NCI-H2081 treated with DMSO at 0.1 percent for 48 hours (cell line): ENCODE data around the gene SLC35G6.
"Not testable (repeated sequence)": the region's sequence is repeated elsewhere in the genome, so short reads cannot be mapped to it uniquely, and the experiment has no call there.

Experiments
- DNase-seq: peaks from one replicate; lab custom pipeline; 2025; lab: John Stamatoyannopoulos, UW

SLC35G6 gene

DNA sequence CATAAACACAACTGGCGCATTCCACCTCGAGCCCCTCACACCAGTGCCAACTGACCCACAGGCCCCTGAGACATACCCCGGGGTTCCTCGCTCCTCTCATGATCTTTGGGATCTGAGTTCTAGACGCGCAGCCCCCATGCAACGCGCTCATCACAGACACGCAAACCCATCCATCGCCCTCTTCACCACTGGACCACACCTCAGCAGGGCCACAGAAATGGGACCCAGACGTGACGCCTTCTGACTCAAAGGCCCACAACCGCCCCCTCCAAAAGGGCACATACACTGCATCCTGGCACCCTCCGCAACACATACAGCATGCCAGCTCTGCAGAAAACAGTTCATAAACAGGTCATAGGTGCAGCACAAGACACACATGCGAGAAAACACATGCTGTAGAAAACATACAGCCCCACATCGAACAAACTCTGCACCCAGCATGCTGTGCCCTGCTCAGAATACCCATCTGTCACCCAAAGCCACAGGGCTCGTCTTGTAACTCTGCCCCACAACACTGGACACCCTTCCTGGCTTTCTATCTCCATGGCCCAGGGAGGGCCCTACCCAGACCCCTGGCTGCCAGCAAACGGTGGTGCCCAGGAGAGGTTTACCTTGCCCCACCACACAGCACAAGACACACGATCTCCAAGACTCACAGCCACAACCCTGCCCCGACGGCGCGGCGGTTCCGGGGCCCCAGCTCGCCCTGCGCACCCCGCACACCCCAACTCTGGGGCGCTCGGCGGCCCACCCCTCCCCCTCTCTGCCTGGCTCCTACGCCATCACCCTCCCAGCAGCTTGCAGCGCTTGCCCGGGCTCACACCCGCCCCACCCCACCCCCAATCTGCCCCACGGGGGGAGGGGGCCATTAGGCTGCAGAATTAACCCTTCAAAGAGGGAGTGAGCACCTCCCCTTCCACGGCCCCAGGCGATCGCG is 2.7 kb upstream of the SLC35G6 start:
- DNase-seq: no peak

DNA sequence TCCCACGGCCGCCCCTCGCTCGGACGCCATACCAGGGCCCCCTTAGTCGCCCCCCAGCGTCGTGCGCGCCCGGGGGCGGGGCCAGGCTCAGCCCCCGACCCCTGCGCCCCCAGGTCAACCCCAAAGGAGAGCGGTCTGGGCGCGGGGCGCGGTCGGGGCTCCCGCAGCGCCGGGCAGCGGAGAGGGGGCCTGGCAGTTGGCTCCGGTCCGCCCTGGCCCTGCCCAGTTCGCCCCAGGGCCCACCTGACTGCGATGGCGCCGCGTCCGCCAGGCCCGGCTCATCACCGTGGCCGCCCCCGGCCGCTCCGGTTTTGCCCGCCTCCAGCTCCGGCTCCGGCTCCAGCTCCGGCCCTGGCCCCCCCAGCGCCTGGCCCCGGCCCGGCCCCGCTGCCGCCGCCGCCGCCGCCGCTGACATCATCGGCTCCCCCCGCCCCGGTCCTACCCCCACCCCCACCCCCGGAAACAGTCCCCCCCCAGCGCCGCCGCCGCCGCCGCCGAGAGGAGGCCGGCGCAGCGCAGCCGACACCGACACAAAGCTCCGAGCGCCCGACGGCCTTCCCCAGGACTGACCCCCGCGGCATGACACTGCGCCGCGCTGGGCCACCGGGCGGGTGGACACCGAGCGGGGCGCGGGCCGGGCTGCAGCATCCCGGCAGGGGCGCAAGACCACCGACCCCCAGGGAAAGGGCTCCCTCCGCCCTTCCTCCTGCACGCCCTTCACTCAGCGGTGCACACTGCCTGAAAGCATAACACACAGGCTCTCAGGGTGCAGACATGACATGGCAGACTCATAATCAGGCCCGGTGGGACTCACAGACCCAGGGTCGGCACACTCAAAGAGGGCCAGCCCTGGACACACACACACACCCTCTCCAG is 1.8 kb upstream of the SLC35G6 start, which contains the start of gene ZBTB4:
Gene ZBTB4 (minus strand): TSS at position 419 of the 876 bp plus-strand sequence. CDS start 12,830 bp downstream, outside the sequence.
- DNase-seq: no peak

DNA sequence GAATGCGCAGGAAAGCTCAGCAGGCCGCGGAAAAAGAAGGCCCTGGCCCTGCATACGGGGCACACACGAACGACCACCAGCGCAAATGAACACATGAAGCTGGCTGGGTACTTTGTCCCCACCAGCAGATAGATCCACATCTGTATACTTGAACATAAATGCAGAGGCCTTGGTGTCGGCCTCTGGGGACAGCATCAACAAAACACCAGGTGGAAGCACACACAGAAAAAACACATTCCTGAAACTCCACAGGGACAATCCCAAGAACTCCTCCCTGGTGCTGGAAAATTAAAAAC is 1.2 kb upstream of the SLC35G6 start:
- no peak for DNase-seq

DNA sequence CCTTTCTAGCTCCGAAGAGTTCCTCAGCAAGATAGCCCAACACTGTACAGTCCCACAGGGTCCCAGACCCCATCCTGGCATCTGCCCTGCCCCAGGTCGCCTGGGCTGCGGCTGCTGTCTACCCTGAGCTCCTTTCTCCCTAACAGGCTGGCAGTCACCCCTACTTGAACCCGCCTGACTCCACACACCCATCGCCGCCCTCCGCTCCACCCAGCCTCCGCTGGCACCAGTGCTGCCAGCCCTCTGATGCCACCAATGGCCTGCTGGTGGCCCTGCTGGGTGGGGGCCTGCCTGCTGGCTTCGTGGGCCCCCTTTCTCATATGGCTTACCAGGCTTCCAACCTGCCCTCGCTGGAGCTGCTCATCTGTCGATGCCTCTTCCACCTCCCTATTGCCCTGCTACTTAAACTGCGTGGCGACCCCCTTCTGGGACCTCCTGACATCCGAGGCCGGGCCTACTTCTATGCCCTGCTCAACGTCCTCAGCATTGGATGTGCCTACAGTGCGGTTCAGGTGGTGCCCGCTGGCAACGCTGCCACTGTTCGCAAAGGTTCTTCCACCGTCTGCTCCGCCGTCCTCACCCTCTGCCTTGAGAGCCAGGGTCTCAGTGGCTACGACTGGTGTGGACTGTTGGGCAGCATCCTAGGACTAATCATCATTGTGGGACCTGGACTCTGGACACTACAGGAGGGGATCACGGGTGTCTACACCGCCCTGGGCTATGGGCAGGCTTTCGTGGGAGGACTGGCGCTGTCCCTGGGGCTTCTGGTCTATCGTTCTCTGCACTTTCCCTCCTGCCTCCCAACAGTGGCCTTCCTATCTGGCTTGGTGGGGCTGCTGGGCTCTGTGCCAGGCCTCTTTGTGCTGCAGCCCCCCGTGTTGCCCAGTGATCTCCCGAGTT is 846 bp downstream of the SLC35G6 start:
- not testable (repeated sequence) for DNase-seq

DNA sequence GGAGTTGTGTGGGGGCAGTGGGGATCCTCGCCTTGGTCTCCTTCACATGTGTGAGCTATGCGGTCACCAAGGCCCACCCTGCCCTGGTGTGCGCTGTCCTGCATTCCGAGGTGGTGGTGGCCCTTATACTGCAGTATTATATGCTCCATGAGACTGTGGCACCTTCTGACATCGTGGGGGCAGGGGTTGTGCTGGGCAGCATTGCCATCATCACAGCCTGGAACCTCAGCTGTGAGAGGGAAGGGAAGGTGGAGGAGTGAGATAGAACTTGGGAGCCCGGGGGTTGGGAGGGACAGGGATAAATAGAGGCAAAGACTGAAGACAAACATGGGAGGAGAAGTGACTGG is 1.5 kb downstream of the SLC35G6 start:
- DNase-seq: not testable (repeated sequence)

DNA sequence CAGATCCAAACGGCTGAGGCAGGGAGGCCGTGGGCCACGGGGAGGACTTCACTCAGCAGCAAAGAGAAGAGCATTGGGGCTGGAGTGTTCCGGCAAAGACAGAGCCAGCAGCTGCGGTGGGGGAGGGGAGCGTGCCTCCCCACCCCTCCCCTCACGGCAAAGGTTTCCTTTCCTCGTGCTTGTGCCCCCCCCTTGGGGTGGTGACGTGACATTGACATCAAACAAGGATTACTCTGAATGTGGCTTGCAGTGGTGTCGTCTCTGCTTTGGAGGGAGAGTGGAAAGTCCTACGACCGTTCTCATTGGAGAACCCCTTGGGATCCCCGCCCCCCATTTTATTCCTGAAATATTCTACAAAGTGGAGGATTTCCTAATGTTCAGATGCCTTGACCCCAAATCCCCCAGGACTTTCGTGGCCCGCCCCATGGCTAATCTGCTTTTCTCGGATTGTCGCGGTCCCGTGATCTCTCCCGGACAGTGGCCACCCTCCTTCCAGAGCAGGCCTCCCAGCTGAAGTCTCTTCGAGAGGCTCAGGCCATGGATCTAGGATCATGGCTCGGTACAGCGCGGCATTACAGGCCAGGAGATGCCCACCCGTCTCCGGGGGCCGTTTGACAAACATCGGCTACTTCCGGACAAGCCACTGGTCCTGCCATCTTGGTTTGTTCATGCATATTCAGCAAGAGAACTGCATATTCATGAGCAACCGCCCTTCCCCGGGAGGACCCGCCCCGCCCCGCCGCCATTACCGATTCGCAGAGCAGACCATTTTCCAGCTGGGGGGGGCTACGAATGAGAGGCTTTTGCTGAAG is 2.2 kb downstream of the SLC35G6 start:
- DNase-seq: peak; percentile 67

DNA sequence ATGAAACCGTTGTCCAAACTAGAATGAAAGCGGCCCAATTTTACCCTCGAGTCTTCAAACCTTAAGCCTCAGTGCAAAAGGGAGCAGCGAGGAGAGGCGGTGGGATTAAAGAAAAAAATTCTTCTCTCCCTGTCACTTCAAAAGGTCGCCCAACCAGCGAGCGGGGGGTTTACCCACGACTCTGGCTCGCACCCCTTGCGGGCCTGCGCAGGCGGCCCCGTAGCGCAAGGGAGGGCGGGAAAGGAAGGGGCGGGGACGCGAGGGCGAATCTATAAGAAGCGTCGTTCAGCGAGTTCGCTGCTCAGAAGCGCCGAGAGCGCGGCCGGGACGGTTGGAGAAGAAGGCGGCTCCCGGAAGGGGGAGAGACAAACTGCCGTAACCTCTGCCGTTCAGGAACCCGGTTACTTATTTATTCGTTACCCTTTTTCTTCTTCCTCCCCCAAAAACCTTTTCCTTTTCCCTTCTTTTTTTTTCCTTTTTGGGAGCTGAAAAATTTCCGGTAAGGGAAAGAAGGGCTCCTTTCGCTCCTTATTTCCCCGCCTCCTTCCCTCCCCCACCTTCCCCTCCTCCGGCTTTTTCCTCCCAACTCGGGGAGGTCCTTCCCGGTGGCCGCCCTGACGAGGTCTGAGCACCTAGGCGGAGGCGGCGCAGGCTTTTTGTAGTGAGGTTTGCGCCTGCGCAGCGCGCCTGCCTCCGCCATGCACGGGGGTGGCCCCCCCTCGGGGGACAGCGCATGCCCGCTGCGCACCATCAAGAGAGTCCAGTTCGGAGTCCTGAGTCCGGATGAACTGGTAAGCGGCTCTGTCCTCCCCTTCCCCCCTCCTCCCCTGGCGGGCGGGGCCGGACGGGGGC is 3.0 kb downstream of the SLC35G6 start, which contains the start of gene POLR2A:
Gene POLR2A (plus strand): TSS at position 300 of the 852 bp plus-strand sequence.
- DNase-seq: peak; percentile 67

DNA sequence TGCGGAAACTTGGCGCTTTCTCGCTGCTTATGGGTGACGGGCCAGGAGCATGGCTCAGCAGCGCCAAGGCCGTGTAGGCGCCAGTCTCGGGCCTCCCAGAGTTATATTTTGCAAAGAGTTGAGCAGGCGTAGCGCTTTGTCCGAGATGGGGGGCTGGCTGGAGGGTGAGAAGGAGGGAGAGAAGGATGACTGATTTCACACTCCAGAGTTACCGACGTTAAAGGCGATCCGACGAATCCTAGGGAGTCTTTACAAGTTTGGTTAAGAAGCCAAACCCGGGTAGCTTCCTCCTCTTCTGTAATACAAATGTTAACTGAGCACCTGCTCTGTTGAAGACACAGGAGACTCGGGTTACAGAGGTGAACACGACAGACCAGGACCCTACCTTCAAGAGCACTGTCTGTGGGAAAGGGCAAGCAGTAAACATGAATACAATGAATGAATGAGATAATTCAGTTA is 3.7 kb downstream of the SLC35G6 start:
- no peak for DNase-seq

DNA sequence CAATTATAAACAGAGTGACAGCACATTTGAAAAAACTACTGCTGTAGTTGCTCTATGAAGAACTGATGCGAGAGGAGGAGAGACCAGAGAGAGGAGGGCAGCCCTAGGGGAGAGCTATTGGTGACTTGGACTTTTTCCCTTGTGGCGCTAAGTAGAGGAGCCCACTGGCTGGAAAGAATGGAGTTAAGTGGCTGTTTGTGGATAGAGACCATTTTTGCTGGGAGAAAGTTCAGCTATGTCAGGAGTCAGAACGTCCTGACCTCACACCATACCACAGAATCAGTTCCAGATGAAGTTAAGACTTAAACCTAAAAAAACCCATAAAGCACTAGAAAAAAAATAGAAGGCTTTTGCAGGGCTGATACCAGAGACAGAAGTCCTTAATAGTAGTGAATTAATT is 4.9 kb downstream of the SLC35G6 start:
- DNase-seq: no peak

DNA sequence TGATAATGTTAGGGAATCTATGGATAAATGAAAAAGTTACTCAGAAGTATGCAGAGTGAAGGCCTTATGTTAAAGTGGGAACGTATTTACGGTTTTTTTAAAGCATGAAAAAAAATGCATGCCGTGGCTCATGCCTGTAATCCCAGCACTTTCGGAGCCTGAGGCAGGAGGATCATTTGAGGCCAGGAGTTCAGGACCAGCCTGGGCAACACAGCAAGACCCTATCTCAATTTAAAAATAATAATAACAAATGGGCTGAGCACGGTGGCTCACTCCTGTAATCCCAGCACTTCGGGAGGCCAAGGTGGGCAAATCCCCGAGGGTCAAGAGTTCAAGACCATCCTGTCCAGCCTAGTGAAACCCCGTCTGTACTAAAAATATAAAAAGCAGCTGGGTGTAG is 8.9 kb downstream of the SLC35G6 start:
- DNase-seq: no peak

DNA sequence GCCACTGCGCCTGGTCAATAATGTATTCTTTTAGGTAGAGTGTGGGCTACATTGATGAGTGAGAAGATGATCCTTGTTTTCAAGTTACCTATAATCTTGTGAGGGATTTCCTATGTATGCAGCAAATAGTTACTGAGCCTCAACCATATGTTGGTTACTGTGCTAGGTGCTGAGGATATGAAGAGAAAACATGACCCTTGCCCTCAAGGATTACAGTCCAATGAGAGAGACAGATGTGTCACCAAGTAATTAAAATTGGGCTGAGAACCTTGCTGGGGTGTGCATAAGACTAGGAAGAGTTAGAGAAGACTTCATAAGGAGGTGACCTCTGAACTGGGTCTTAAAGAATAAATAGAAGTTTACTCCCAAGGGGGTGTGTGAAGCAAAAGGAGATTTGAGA is 10.3 kb downstream of the SLC35G6 start:
- no peak for DNase-seq

DNA sequence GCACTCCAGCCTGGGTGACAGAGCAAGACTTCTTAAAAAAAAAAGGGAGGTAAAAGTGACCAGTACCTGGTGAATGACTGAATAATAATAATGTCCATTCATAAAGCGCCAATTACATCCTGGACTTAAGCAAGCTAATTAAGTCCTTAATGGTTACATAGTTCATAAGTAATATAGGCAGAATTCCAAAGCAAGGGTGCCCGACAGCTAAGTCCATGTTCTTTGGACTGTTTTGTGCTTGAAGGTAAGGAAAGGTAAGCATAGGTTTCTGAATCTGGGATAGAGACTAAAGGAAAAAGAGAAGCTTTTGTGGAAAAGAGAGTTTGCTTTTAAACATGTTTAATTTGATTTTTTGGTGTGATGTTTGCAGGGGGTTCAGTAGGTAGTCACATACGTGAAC is 12.7 kb downstream of the SLC35G6 start:
- DNase-seq: no peak

DNA sequence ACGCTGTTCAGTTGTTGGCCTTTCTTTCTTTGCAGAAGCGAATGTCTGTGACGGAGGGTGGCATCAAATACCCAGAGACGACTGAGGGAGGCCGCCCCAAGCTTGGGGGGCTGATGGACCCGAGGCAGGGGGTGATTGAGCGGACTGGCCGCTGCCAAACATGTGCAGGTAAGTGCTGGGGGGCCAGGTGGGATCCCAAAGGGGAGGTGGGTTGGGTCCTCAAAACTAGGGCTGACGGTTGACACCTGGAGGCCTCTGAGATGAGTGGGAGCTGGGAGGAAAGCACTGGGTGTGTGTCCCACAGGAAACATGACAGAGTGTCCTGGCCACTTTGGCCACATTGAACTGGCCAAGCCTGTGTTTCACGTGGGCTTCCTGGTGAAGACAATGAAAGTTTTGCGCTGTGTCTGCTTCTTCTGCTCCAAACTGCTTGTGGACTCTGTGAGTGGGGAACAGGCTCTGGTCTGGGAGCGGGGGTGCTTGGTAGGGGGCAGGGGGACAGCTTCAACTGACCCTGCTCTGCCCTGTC is 14.7 kb downstream of the SLC35G6 start:
- no peak for DNase-seq

DNA sequence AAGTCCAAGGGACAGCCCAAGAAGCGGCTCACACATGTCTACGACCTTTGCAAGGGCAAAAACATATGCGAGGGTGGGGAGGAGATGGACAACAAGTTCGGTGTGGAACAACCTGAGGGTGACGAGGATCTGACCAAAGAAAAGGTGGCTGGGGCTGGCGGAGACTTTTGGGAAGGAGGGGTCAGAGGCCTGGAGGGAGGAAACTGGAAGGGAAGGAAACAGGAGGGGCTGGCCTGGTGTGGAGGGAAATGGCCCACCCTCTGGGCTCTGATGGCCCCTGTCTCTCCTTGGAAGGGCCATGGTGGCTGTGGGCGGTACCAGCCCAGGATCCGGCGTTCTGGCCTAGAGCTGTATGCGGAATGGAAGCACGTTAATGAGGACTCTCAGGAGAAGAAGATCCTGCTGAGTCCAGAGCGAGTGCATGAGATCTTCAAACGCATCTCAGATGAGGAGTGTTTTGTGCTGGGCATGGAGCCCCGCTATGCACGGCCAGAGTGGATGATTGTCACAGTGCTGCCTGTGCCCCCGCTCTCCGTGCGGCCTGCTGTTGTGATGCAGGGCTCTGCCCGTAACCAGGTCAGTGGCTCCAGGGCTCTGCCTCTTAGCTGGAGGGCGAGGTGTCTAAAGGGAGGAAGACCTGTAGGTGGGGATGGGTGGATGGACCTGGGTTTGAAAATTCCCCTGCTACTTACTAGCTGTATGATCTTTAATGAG is 15.4 kb downstream of the SLC35G6 start:
- DNase-seq: no peak

DNA sequence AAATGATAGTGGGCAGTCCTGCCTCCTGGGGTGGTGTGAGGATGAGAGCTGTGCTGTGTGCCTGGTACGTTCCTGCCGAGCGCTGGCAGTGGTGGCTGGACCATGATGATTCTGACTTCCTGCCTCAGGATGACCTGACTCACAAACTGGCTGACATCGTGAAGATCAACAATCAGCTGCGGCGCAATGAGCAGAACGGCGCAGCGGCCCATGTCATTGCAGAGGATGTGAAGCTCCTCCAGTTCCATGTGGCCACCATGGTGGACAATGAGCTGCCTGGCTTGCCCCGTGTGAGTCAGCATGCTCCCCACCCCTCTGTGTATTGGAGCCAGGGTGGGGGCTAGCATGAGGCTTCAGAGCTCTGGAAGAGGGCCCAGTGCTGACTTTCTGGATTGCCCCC is 16.0 kb downstream of the SLC35G6 start:
- DNase-seq: no peak

DNA sequence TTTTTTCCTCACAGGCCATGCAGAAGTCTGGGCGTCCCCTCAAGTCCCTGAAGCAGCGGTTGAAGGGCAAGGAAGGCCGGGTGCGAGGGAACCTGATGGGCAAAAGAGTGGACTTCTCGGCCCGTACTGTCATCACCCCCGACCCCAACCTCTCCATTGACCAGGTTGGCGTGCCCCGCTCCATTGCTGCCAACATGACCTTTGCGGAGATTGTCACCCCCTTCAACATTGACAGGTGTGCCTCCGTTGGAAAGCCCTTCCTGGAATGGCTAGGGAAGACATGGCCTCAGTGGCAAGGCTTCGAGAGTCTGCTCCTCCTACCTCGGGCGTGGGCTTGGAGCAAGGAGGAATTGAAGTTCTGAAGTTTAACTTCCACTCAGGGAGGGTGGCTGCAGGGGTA is 16.4 kb downstream of the SLC35G6 start:
- DNase-seq: no peak

DNA sequence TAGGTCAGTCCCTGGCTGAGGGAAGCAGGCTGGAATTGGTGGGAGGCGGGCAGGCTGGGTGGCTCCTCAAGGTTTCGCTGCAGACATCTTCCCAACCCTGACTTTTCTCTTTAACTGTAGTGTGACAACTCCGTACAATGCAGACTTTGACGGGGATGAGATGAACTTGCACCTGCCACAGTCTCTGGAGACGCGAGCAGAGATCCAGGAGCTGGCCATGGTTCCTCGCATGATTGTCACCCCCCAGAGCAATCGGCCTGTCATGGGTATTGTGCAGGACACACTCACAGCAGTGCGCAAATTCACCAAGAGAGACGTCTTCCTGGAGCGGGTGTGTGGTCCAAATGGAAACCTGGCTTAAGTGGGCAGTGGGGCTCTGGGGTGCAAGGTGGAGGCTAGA is 17.9 kb downstream of the SLC35G6 start:
- DNase-seq: no peak

DNA sequence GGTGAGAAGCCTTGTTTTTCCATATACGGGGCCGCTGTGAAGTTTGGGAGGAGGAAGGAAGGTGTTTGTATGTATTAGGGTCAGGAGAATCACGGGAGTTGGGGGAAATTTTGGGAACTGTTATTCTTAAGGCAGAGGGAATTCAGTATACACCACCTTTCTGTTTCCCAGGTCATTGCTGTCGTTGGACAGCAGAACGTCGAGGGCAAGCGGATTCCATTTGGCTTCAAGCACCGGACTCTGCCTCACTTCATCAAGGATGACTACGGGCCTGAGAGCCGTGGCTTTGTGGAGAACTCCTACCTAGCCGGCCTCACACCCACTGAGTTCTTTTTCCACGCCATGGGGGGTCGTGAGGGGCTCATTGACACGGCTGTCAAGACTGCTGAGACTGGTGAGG is 20.5 kb downstream of the SLC35G6 start:
- no peak for DNase-seq

DNA sequence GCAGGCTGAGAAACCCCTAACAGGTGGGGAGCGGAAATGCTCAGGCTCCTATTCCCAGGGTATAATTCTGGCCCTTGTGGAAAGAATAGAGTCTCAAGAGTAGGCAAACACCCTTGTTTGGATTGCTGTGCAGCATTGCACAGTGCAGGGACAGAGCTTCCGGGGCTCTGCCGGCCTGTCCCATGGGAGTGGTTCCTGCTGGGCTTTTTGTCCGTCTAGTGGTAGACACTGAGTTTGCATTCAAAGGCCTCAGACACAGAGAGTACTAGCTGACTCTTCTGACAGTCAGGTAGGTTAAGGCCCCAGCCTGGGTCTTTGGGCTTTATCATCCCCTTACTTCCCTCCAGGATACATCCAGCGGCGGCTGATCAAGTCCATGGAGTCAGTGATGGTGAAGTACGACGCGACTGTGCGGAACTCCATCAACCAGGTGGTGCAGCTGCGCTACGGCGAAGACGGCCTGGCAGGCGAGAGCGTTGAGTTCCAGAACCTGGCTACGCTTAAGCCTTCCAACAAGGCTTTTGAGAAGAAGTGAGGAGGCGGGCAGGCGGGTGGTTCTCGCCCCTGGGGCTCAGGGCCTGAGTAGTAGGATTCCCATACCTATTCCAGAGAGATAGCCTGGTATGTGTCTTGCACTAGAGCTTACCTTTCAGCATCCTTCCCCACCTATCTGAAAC is 21.1 kb downstream of the SLC35G6 start:
- no peak for DNase-seq
